B cell (primary cell): ENCODE data around the gene PADI4. TPM values are rescaled to one million over a fixed set of nuclear protein-coding genes. Genes with fewer than 3 reads are reported as not detected.

Source experiments
- ATAC-seq: fragments of 200-7000 bp; cut with Tn5 transposase; one replicate; pipeline ENCODE4 v1.10.0; 2021; ENCODE audit warnings: low read depth, mild to moderate bottlenecking, moderate number of reproducible peaks, moderate library complexity
- CTCF ChIA-PET: fragments of 350-600 bp; sonication (Branson Sonifier 250); formaldehyde crosslinking; loops from one replicate; lab custom pipeline; 2021; ENCODE audit warnings: antibody characterized with exemption, inconsistent platforms; lab: Charles Lee
- POLR2A ChIA-PET: fragments of 350-600 bp; sonication (Branson Sonifier 250); formaldehyde crosslinking; loops from one replicate; lab custom pipeline; 2021; ENCODE audit warnings: antibody characterized with exemption; lab: Charles Lee
- DNase-seq: peaks from one replicate; pipeline ENCODE4 v3.0.0; 2013
- H2AFZ ChIP-seq: 2 replicates; pipeline ENCODE4 v1.6.1; 2012; ENCODE audit warnings: mild to moderate bottlenecking, low read depth, low read length; ENCODE audit not compliant: insufficient read depth, poor library complexity, severe bottlenecking
- H3K27ac ChIP-seq, 2 donors: 1 replicate in 1 of 2; 2 replicates in 1 of 2; pipeline ENCODE4 v1.5.1; 2012 to 2013; ENCODE audit warnings: low read length in 2 of 2, mild to moderate bottlenecking in 2 of 2, moderate library complexity in 1 of 2
- H3K27me3 ChIP-seq, 4 experiments: fragments of 200-600 bp in 1 of 4; sonication (generic) in 1 of 4; replicated peaks in 1 of 4; 1 replicate in 2 of 4; 2 replicates in 2 of 4; pipeline versions ENCODE4 v1.6.1 to v1.7.0; 2013 to 2016; ENCODE audit warnings: low read length in 3 of 4, mild to moderate bottlenecking in 2 of 4, mixed read lengths in 1 of 4, moderate library complexity in 1 of 4; ENCODE audit not compliant: insufficient read depth in 4 of 4, control insufficient read depth in 3 of 4; ENCODE audit errors: control extremely low read depth in 1 of 4
- H3K36me3 ChIP-seq, 2 experiments: replicated peaks in 1 of 2; 1 replicate in 1 of 2; 2 replicates in 1 of 2; pipeline versions ENCODE4 v1.6.1 to v1.7.1; 2013; ENCODE audit warnings: low read length in 1 of 2; ENCODE audit not compliant: insufficient read depth in 2 of 2, control insufficient read depth in 1 of 2; ENCODE audit errors: control extremely low read depth in 1 of 2, extremely low read depth in 1 of 2
- H3K4me1 ChIP-seq, 2 donors: fragments of 200-600 bp in 1 of 2; sonication (generic) in 1 of 2; 1 replicate in 1 of 2; 2 replicates in 1 of 2; pipeline versions ENCODE4 v1.5.1 to v1.6.1; 2013 to 2017; ENCODE audit warnings: low read length in 2 of 2; ENCODE audit not compliant: control insufficient read depth in 2 of 2, insufficient read depth in 2 of 2
- H3K4me2 ChIP-seq: replicated peaks from 2 replicates; pipeline ENCODE3; 2012; ENCODE audit warnings: mild to moderate bottlenecking, low read depth, low read length; ENCODE audit not compliant: poor library complexity, severe bottlenecking
- H3K4me3 ChIP-seq, 5 experiments: fragments of 200-600 bp in 1 of 5; sonication (generic) in 1 of 5; 1 replicate in 3 of 5; 2 replicates in 2 of 5; pipeline versions ENCODE4 v1.5.1 to v1.7.0; 2011 to 2016; ENCODE audit warnings: low read length in 4 of 5, mild to moderate bottlenecking in 4 of 5, low read depth in 2 of 5, control low read depth in 1 of 5, moderate library complexity in 1 of 5; ENCODE audit not compliant: insufficient read depth in 1 of 5; ENCODE audit errors: control extremely low read depth in 1 of 5, extremely low read depth in 1 of 5
- H3K79me2 ChIP-seq: fragments of 200-600 bp; sonication (generic); one replicate; pipeline ENCODE4 v1.6.0; 2016; ENCODE audit warnings: low read length; ENCODE audit not compliant: control insufficient read depth, insufficient read depth
- H3K9ac ChIP-seq: fragments of 200-600 bp; sonication (generic); 2 replicates; pipeline ENCODE4 v1.6.1; 2017; ENCODE audit warnings: mild to moderate bottlenecking, low read length, moderate library complexity
- H3K9me3 ChIP-seq, 3 donors: one replicate each; pipeline versions ENCODE4 v1.6.1 to v1.7.1; 2013; ENCODE audit warnings: low read length in 2 of 3; ENCODE audit not compliant: control insufficient read depth in 2 of 3, insufficient read depth in 1 of 3; ENCODE audit errors: control extremely low read depth in 1 of 3
- H4K20me1 ChIP-seq: 2 replicates; pipeline ENCODE4 v1.6.0; 2012; ENCODE audit warnings: mild to moderate bottlenecking, low read length; ENCODE audit not compliant: insufficient read depth, control insufficient read depth, poor library complexity, severe bottlenecking
- H3K27ac Mint-ChIP-seq: one replicate; pipeline ENCODE4 v1.8.0; 2021; ENCODE audit warnings: mixed read lengths
- H3K27me3 Mint-ChIP-seq: one replicate; pipeline ENCODE4 v1.8.0; 2021; ENCODE audit warnings: mixed read lengths
- H3K4me1 Mint-ChIP-seq: one replicate; pipeline ENCODE4 v1.8.0; 2021; ENCODE audit warnings: mixed read lengths
- H3K4me3 Mint-ChIP-seq: one replicate; pipeline ENCODE4 v1.8.0; 2021; ENCODE audit warnings: mixed read lengths
- H3K9me3 Mint-ChIP-seq: one replicate; pipeline ENCODE4 v1.8.0; 2022; ENCODE audit warnings: mixed read lengths; ENCODE audit not compliant: insufficient read depth
- EZH2 ChIP-seq: IDR thresholded peaks from 2 replicates; pipeline ENCODE4 v1.6.1; 2012; ENCODE audit warnings: borderline replicate concordance, low read depth, mild to moderate bottlenecking, moderate library complexity, low read length; ENCODE audit not compliant: insufficient read depth, poor library complexity, severe bottlenecking
- WGBS: methylation state at CpG from one replicate; pipeline ENCODE4 v1.1.5; 2013; ENCODE audit warnings: missing lambda C conversion rate; ENCODE audit not compliant: insufficient coverage; 5-methylcytosine and 5-hydroxymethylcytosine counted together
- intact Hi-C: fragments of 100-400 bp; cut with micrococcal nuclease; formaldehyde crosslinking; loops from one replicate; pipeline ENCODE4 v1.10.0; 2022
- polyA plus RNA-seq: library from polyadenylated mRNA; depleted of rRNA; stranded (reverse); fragments of >200 nt; gene quantifications from 2 replicates; pipeline ENCODE4 v1.2.3, GENCODE V29; 2012
- total RNA-seq, 2 donors: library from RNA; stranded (reverse); fragments of 120-200 nt in 1 of 2; gene quantifications; 1 replicate in 1 of 2; 2 replicates in 1 of 2; pipeline versions ENCODE4 v1.2.3 to v1.2.4, GENCODE V29; 2013 to 2022
- TF ChIP-seq, protein P1 (sequence below): fragments of 200-600 bp; IDR thresholded peaks from one replicate; pipeline ENCODE4 v1.8.0; 2022; ENCODE audit warnings: antibody characterized with exemption, mild to moderate bottlenecking

The PADI4 gene
- total and polyA plus RNA-seq, 2 donors (not counting 1 experiment from before 2014, with no cell fraction given) = 0.44 to 0.85 TPM

DNA sequence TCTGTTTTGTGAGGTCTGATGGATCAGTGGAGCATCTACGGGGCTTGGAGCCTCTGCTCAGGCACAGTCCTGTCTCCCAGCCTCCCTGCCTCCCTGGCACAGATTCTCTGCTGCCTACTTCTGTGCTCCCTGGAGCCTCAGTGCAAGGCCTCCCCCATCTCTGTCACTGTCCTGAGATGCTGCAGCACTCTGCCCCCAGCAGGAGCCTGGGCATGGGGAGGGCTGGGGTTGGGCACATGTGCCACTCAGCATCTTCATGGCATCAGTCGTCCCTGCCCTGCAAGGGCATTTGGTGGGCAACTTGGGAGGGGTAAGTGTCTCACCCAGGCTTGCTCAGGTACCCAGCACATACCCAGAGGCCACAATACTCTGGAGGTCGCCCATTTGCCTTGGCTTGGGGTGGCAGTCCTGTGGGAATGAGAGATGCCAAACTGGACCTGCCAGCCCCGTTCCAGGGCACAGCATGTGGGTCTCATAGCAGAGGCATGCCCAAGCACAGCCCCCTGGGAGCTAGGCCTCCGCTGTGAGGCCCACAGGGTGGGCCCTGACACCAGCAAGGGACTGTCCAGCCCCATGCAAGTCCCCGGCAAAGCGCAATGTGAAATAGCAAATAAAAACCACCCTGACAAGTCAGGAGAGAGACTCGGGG, 30.4 kb upstream of the PADI4 start:
- H3K27me3 Mint-ChIP-seq = peaks cover 11% of the 10 kb centered on the region
- WGBS = 94% methylated on average over 5 of the region's 8 CpGs
- no peaks in the 10 kb centered on the region for H3K9me3 Mint-ChIP-seq
- Histone ChIP-seq H3K36me3 (no peaks in the 10 kb centered on the region), H3K4me1 (no peaks in the 10 kb centered on the region), H4K20me1 (no peaks in the 10 kb centered on the region), H3K79me2 (no peaks in the 10 kb centered on the region), H3K27me3 (peaks cover 0 to 13% (median 0%) of the 10 kb centered on the region in 4 experiments), H3K9ac (no peak overlapping the region), H3K4me2 (no peak overlapping the region), H3K4me3 (no peak overlapping the region), H2AFZ (no peak overlapping the region), H3K27ac (no peak overlapping the region), H3K9me3 (no peaks in the 10 kb centered on the region)
- no peak for ATAC-seq
- DNase-seq = no peak
- H3K27ac Mint-ChIP-seq = no peak overlapping the region
- CTCF ChIA-PET = interaction anchor here (0.8 kb wide), 1 partner anchor 20 kb away, joined by 3 read pairs; no protein-coding TSS in a partner anchor
- H3K4me1 Mint-ChIP-seq = peaks cover 4% of the 10 kb centered on the region
- H3K4me3 Mint-ChIP-seq = no peak overlapping the region
- no peak for TF ChIP-seq EZH2
- TF ChIP-seq, protein P1, sequence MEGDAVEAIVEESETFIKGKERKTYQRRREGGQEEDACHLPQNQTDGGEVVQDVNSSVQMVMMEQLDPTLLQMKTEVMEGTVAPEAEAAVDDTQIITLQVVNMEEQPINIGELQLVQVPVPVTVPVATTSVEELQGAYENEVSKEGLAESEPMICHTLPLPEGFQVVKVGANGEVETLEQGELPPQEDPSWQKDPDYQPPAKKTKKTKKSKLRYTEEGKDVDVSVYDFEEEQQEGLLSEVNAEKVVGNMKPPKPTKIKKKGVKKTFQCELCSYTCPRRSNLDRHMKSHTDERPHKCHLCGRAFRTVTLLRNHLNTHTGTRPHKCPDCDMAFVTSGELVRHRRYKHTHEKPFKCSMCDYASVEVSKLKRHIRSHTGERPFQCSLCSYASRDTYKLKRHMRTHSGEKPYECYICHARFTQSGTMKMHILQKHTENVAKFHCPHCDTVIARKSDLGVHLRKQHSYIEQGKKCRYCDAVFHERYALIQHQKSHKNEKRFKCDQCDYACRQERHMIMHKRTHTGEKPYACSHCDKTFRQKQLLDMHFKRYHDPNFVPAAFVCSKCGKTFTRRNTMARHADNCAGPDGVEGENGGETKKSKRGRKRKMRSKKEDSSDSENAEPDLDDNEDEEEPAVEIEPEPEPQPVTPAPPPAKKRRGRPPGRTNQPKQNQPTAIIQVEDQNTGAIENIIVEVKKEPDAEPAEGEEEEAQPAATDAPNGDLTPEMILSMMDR = no peak
- intact Hi-C loops = no loop called here
- POLR2A ChIA-PET = no interaction called here

DNA sequence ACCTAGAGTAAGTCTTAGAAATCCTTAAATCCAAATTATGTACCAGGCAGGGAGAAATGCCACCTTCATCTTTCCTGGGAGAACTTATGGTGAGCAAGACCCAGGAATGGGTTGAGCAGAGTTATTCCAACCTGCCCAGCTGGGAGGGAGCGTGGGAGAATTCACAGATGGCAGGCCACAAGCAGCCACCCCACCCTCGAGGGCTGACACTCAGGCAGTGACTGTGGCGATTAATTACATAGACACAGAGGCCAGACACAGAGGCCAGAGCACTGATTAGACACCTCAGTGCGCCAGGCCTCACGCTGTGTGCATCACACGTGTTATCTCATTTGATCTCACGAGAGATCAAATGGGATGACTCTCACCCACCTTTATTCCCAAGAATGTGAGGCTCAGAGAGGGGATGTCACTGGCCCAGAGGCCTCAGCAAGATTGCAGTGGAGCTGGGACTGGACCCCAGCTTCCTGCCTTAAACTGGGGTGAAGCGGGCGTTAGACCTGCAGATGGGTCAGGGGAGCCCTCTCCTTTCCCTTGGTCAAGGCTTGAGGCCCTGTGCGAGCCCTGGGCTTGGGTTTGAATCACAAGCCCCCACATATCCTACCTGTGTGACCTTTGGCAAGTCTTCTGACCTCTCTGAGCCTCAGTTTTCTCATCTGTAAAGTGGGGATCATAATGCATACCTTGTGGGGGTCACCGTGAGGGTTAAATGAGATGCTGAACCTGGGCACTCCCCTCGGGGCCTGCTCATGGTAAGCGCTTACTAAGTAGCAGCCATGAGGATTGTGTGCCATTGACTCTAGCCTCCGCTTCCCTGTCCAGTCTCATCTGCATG, 28.8 kb upstream of the PADI4 start:
- peaks cover 4% of the 10 kb centered on the region for H3K4me1 Mint-ChIP-seq
- H3K9me3 Mint-ChIP-seq = no peaks in the 10 kb centered on the region
- CTCF ChIA-PET = no interaction called here
- DNase-seq = no peak
- Histone ChIP-seq H3K36me3 (no peaks in the 10 kb centered on the region), H3K9ac (no peak overlapping the region), H3K4me2 (no peak overlapping the region), H3K4me3 (no peak overlapping the region), H3K27me3 (peaks cover 0 to 18% (median 0%) of the 10 kb centered on the region in 4 experiments), H3K9me3 (no peaks in the 10 kb centered on the region), H3K27ac (no peak overlapping the region), H2AFZ (no peak overlapping the region), H3K4me1 (no peaks in the 10 kb centered on the region), H3K79me2 (no peaks in the 10 kb centered on the region), H4K20me1 (no peaks in the 10 kb centered on the region)
- WGBS = 87% methylated on average over 13 of the region's 14 CpGs
- ATAC-seq = no peak
- TF ChIP-seq, protein P1 = no peak
- TF ChIP-seq EZH2 = no peak
- H3K27ac Mint-ChIP-seq = no peak overlapping the region
- H3K4me3 Mint-ChIP-seq = no peak overlapping the region
- intact Hi-C loops = no loop called here
- POLR2A ChIA-PET = interaction anchor here (0.6 kb wide), 1 partner anchor 13 kb away, joined by 7 read pairs; no protein-coding TSS in a partner anchor
- H3K27me3 Mint-ChIP-seq = peaks cover 11% of the 10 kb centered on the region
